Esophagus squamous epithelium (tissue), 5 donors: ENCODE results near the gene SCG2. TPM values are rescaled to one million over a fixed set of nuclear protein-coding genes. Genes with fewer than 3 reads are reported as not detected.

ENCODE experiments used
- DNase-seq: peaks from one replicate; lab custom pipeline; 2025; lab: John Stamatoyannopoulos, UW
- H3K27ac ChIP-seq, 4 donors: fragments of 200-600 bp; sonication (generic); one replicate each; pipeline ENCODE4 v1.5.1; 2016 to 2019; ENCODE audit warnings: mild to moderate bottlenecking in 1 of 4
- H3K27me3 ChIP-seq, 4 donors: fragments of 200-600 bp; sonication (generic); 1 replicate in 3 of 4; 2 replicates in 1 of 4; pipeline versions ENCODE4 v1.5.1 to v1.6.0; 2017 to 2021; ENCODE audit warnings: antibody characterized with exemption in 1 of 4
- H3K36me3 ChIP-seq, 3 donors: fragments of 200-600 bp; sonication (generic); one replicate each; pipeline ENCODE4 v1.5.1; 2016 to 2019
- H3K4me1 ChIP-seq, 3 donors: fragments of 200-600 bp; sonication (generic); one replicate each; pipeline ENCODE4 v1.5.1; 2017 to 2019
- H3K4me3 ChIP-seq, 4 donors: fragments of 200-600 bp; sonication (generic); 1 replicate in 3 of 4; 2 replicates in 1 of 4; pipeline ENCODE4 v1.5.1; 2016 to 2019; ENCODE audit warnings: mild to moderate bottlenecking in 2 of 4, moderate library complexity in 1 of 4
- H3K9me3 ChIP-seq, 3 donors: fragments of 200-600 bp; sonication (generic); one replicate each; pipeline ENCODE4 v1.5.1; 2016 to 2019
- CTCF ChIP-seq, 6 experiments: fragments of 450-650 bp in 4 of 6; fragments of 200-600 bp in 2 of 6; sonication (generic) in 2 of 6; IDR thresholded peaks; one replicate each; pipeline ENCODE4 v1.5.1; 2016 to 2019; ENCODE audit warnings: antibody characterized with exemption in 6 of 6, mild to moderate bottlenecking in 4 of 6, moderate library complexity in 4 of 6
- POLR2A ChIP-seq, 4 donors: fragments of 450-650 bp; IDR thresholded peaks; one replicate each; pipeline ENCODE4 v1.6.1; 2017; ENCODE audit warnings: antibody characterized with exemption in 4 of 4, mild to moderate bottlenecking in 4 of 4, moderate library complexity in 3 of 4
- WGBS, 2 donors: methylation state at CpG; one replicate each; pipeline ENCODE4 v1.1.5; 2018; 5-methylcytosine and 5-hydroxymethylcytosine counted together
- intact Hi-C: fragments of 100-400 bp; cut with DNase I; formaldehyde crosslinking; loops from one replicate; pipeline ENCODE4 v1.15.0; 2022
- total RNA-seq, 4 donors: library from RNA; depleted of rRNA; stranded (reverse); fragments of >200 nt; gene quantifications; one replicate each; pipeline ENCODE4 v1.1.0, GENCODE V29; 2016
- donor health status: DM: yes; HTN: yes; CAD: no.

SCG2 gene
- total RNA-seq, 4 donors from 2014 or later = 0.13 to 0.18 TPM; not detected in 2

GRCh38 chr2:223634238-223634637 is 32.1 kb upstream of the SCG2 start:
- no peak overlapping the region for H3K4me3 ChIP-seq
- WGBS, 2 donors = 93 to 94% methylated on average over 3 of the region's 3 CpGs

GRCh38 chr2:223633656-223634055 is 31.5 kb upstream of the SCG2 start:
- H3K9me3 ChIP-seq = no peaks in the 10 kb centered on the region
- H3K27ac ChIP-seq = no peak overlapping the region
- peaks cover 0 to 4% (median 0%) of the 10 kb centered on the region in 4 donors for H3K27me3 ChIP-seq
- intact Hi-C loops = no loop called here
- no peak for TF ChIP-seq CTCF (IDR thresholded peaks at IDR 0.05)
- TF ChIP-seq POLR2A (IDR thresholded peaks at IDR 0.05) = no peak
- DNase-seq = no peak
- H3K4me3 ChIP-seq = no peak overlapping the region
- no peaks in the 10 kb centered on the region for H3K36me3 ChIP-seq
- 65 to 70% methylated on average over 5 of the region's 6 CpGs for WGBS, 2 donors
- H3K4me1 ChIP-seq = no peaks in the 10 kb centered on the region

More at GRCh38 chr2:223634238-223634637, 32.1 kb upstream of the SCG2 start:
- intact Hi-C loops = no loop called here
- H3K36me3 ChIP-seq = no peaks in the 10 kb centered on the region
- H3K27ac ChIP-seq = no peak overlapping the region
- no peak for DNase-seq
- no peaks in the 10 kb centered on the region for H3K9me3 ChIP-seq
- peaks cover 0 to 4% (median 0%) of the 10 kb centered on the region in 4 donors for H3K27me3 ChIP-seq
- TF ChIP-seq POLR2A (IDR thresholded peaks at IDR 0.05) = no peak
- TF ChIP-seq CTCF (IDR thresholded peaks at IDR 0.05) = no peak
- no peaks in the 10 kb centered on the region for H3K4me1 ChIP-seq

- no peak for TF ChIP-seq POLR2A (IDR thresholded peaks at IDR 0.05)
- no peak for TF ChIP-seq CTCF (IDR thresholded peaks at IDR 0.05)
- Histone ChIP-seq H3K27me3 (peaks cover 0 to 4% (median 0%) of the 10 kb centered on the region in 4 donors), H3K4me3 (no peak overlapping the region), H3K4me1 (no peaks in the 10 kb centered on the region), H3K36me3 (no peaks in the 10 kb centered on the region), H3K9me3 (no peaks in the 10 kb centered on the region), H3K27ac (no peak overlapping the region)
- no peak for DNase-seq
- WGBS, 2 donors = 79 to 84% methylated on average over 2 of the region's 2 CpGs
- intact Hi-C loops = no loop called here
These were observed 30.7 kb upstream of the SCG2 start for GRCh38 chr2:223632826-223633225.

GRCh38 chr2:223626716-223627115 is 24.6 kb upstream of the SCG2 start:
- intact Hi-C loops = no loop called here
- Histone ChIP-seq H3K27me3 (peaks cover 0 to 4% (median 0%) of the 10 kb centered on the region in 4 donors), H3K36me3 (no peaks in the 10 kb centered on the region), H3K9me3 (no peaks in the 10 kb centered on the region), H3K4me1 (no peaks in the 10 kb centered on the region), H3K27ac (no peak overlapping the region), H3K4me3 (no peak overlapping the region)
- 13 to 76% methylated on average over 1 to 2 of the region's 2 CpGs for WGBS, 2 donors
- no peak for TF ChIP-seq CTCF (IDR thresholded peaks at IDR 0.05)
- TF ChIP-seq POLR2A (IDR thresholded peaks at IDR 0.05) = no peak
- DNase-seq = no peak

DNA sequence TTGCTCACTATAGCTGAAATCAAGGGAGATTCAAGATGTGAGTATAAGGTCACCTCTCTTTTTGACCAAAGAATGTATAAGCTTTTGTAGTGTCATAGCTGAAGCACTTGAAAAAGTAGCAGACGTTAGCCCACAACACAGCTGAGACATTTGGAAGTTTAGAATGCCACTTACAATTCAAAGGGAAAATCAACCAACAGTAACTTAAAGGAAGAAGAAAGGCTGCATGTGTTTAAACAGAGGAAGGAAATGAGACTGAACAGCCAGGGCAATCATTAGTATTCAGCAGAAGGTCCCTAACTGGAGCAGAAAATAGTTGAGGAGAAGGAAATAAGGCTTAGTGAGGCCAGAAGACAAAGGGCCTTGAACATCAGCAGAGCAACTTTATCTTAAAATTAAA is 23.5 kb upstream of the SCG2 start:
- no peak for DNase-seq
- Histone ChIP-seq H3K36me3 (no peaks in the 10 kb centered on the region), H3K4me1 (no peaks in the 10 kb centered on the region), H3K9me3 (no peaks in the 10 kb centered on the region), H3K27ac (no peak overlapping the region), H3K4me3 (no peak overlapping the region), H3K27me3 (peaks cover 0 to 4% (median 0%) of the 10 kb centered on the region in 4 donors)
- intact Hi-C loops = no loop called here
- WGBS, 2 donors = 55 to 79% methylated on average over 1 of the region's 1 CpG
- no peak for TF ChIP-seq CTCF (IDR thresholded peaks at IDR 0.05)
- TF ChIP-seq POLR2A (IDR thresholded peaks at IDR 0.05) = no peak
